Adrenal gland (tissue), 12 donors: ENCODE data around the gene ARSD. TPM values are rescaled to one million over a fixed set of nuclear protein-coding genes. Genes with fewer than 3 reads are reported as not detected.
"Not testable (repeated sequence)": the region's sequence is repeated elsewhere in the genome, so short reads cannot be mapped to it uniquely, and the experiment has no call there.

Source experiments
- DNase-seq, 7 donors: peaks; one replicate each; pipeline ENCODE4 v3.0.0-alpha.2; 2019 to 2020
- H3K27ac ChIP-seq, 5 donors: fragments of 200-600 bp; sonication (generic) in 4 of 5; 1 replicate in 3 of 5; 2 replicates in 2 of 5; pipeline versions ENCODE4 v1.5.1 to v1.8.0; 2016 to 2020; ENCODE audit warnings: mild to moderate bottlenecking in 1 of 5
- H3K27me3 ChIP-seq: fragments of 200-600 bp; 2 replicates; pipeline ENCODE4 v1.8.0; 2021
- H3K36me3 ChIP-seq, 2 donors: fragments of 200-600 bp; replicated peaks in 1 of 2; 1 replicate in 1 of 2; 2 replicates in 1 of 2; pipeline versions ENCODE4 v1.5.1 to v1.8.0; 2018 to 2022
- H3K4me1 ChIP-seq, 2 donors: fragments of 200-600 bp; replicated peaks in 1 of 2; 1 replicate in 1 of 2; 2 replicates in 1 of 2; pipeline versions ENCODE4 v1.5.1 to v1.8.0; 2018 to 2021
- H3K4me3 ChIP-seq, 4 donors: fragments of 200-600 bp; sonication (generic) in 3 of 4; one replicate each; pipeline ENCODE4 v1.5.1; 2016 to 2018
- H3K9me3 ChIP-seq, 3 donors: fragments of 200-600 bp; sonication (generic) in 1 of 3; replicated peaks in 1 of 3; 1 replicate in 2 of 3; 2 replicates in 1 of 3; pipeline versions ENCODE4 v1.5.1 to v1.8.0; 2016 to 2021
- POLR2A ChIP-seq, 2 donors: fragments of 450-650 bp; IDR thresholded peaks; one replicate each; pipeline ENCODE4 v1.6.1; 2017; ENCODE audit warnings: antibody characterized with exemption in 2 of 2, mild to moderate bottlenecking in 2 of 2, moderate library complexity in 1 of 2
- WGBS, 4 donors: extraction: QIAGEN DNeasy Blood & Tissue Kit in 2 of 4; methylation state at CpG; one replicate each; pipeline versions ENCODE4 v1.1.5 to v1.1.7; 2013 to 2017; 5-methylcytosine and 5-hydroxymethylcytosine counted together
- intact Hi-C, 2 donors: fragments of 100-400 bp; cut with DNase I; formaldehyde crosslinking; loops; one replicate each; pipeline versions ENCODE4 v1.14.1 to v1.15.0; 2022 to 2023
- polyA plus RNA-seq, 3 donors: library from polyadenylated mRNA; stranded (reverse); fragments of 200-250 nt in 2 of 3; fragments of 350-450 nt in 1 of 3; fragmentation: Illumina TruSeq in 1 of 3; extraction: RNeasy Lipid Tissue Mini Kit (QIAGEN cat#74804) in 1 of 3; gene quantifications; one replicate each; pipeline ENCODE4 v1.2.3, GENCODE V29; 2013 to 2014
- total RNA-seq, 9 donors: library from RNA; depleted of rRNA in 4 of 9; stranded (reverse); fragments of >200 nt in 4 of 9; fragments of 120-200 nt in 1 of 9; fragmentation: NEBNext Ultra II Directional in 1 of 9; extraction: Animal tissue kit (Norgen Biotek cat#: 25700) in 1 of 9; gene quantifications; one replicate each; pipeline versions ENCODE4 v1.1.0 to v1.2.4, GENCODE V29; 2013 to 2023
- TF ChIP-seq, protein P1 (sequence below), 6 experiments: fragments of 450-650 bp in 4 of 6; fragments of 200-600 bp in 2 of 6; sonication (generic) in 1 of 6; IDR thresholded peaks; 1 replicate in 5 of 6; 2 replicates in 1 of 6; pipeline versions ENCODE4 v1.5.1 to v1.8.0; 2016 to 2021; ENCODE audit warnings: antibody characterized with exemption in 6 of 6, mild to moderate bottlenecking in 2 of 6, moderate library complexity in 1 of 6
- donor health status: healthy with polysubstance abuse.
- donor health status: Bipolar disorder and iron deficiency.
- donor health status: DM: yes; HTN: yes; CAD: no.
- donor health status: DM: no; HTN: no; CAD: no.
- donor health status: DM: no; HTN: no; CAD: no.
- donor health status: DM: yes; HTN: yes; CAD: no.

Gene ARSD
- total and polyA plus RNA-seq, 12 donors, result 9.9 to 24.9 (median 17.0) TPM

DNA sequence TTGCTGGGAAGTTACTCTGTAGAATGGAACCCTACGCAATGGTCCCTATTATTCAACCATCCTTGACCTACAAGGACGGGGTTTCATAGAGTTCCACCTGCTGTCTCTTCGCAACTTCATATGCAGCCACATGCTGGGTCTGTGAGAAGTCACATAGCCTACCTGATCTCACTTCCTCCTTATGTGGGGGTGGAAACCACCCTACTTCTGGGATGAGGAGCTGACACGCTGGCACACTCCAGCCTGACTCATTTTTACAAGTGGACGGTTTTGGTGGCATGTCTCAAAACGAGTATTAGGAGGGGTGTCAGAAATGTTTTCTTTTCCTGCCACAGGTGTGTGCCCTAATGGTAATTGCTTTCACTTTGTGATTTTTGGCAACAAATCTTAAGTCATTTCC, 36.8 kb upstream of the ARSD start:
- DNase-seq, result no peak
- no peak overlapping the region for H3K4me3 ChIP-seq
- no peaks in the 10 kb centered on the region for H3K9me3 ChIP-seq
- H3K27ac ChIP-seq, result no peak overlapping the region
- H3K27me3 ChIP-seq, result no peaks in the 10 kb centered on the region
- H3K36me3 ChIP-seq, result no peaks in the 10 kb centered on the region
- intact Hi-C loops, result no loop called here
- TF ChIP-seq, protein P1, sequence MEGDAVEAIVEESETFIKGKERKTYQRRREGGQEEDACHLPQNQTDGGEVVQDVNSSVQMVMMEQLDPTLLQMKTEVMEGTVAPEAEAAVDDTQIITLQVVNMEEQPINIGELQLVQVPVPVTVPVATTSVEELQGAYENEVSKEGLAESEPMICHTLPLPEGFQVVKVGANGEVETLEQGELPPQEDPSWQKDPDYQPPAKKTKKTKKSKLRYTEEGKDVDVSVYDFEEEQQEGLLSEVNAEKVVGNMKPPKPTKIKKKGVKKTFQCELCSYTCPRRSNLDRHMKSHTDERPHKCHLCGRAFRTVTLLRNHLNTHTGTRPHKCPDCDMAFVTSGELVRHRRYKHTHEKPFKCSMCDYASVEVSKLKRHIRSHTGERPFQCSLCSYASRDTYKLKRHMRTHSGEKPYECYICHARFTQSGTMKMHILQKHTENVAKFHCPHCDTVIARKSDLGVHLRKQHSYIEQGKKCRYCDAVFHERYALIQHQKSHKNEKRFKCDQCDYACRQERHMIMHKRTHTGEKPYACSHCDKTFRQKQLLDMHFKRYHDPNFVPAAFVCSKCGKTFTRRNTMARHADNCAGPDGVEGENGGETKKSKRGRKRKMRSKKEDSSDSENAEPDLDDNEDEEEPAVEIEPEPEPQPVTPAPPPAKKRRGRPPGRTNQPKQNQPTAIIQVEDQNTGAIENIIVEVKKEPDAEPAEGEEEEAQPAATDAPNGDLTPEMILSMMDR (IDR thresholded peaks at IDR 0.05), result no peak
- TF ChIP-seq POLR2A (IDR thresholded peaks at IDR 0.05), result no peak
- no peaks in the 10 kb centered on the region for H3K4me1 ChIP-seq
- 80 to 83% (median 80%) methylated on average over 4 to 6 of the region's 6 CpGs for WGBS, 4 donors

DNA sequence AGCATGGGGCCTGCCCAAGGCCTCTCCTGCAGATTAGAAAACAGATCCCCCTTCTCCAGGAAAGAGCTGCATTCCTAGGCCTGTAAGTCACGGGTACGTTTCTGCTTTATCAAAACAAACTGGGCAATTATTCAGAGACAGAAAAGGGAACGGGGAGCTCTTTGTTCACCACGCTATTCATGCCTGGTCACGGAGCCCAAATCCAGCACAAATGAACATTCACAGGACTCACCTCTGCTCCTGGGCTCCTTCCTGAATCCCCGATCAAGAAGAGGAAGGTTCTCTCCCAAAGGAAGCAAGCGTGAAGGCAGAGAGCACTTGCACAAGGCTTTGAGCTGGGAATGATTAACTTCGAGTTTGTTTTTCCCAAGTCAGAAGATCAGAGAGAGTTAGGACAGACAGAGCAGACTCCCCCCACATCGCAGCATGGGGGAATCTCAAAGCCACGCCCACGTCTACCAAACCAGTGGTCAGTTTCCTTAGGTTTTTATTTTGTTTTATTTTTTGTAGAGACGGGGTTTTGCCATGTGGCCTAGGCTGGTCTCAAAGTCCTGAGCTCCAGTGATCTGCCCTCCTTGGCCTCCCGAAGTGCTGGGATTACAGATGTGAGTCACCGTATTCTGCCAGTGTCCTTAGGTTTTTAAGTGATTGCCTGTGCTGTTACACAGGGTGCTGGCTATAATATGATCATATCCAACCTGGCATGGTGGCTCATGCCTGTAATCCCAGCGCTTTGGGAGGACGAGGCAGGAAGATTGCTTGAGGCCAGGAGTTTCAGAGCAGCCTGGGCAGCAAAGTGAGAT, 35.1 kb upstream of the ARSD start:
- DNase-seq, H3K27ac ChIP-seq: not testable (repeated sequence)
- WGBS, 4 donors, result 49 to 68% (median 58%) methylated on average over 5 to 16 of the region's 16 CpGs

DNA sequence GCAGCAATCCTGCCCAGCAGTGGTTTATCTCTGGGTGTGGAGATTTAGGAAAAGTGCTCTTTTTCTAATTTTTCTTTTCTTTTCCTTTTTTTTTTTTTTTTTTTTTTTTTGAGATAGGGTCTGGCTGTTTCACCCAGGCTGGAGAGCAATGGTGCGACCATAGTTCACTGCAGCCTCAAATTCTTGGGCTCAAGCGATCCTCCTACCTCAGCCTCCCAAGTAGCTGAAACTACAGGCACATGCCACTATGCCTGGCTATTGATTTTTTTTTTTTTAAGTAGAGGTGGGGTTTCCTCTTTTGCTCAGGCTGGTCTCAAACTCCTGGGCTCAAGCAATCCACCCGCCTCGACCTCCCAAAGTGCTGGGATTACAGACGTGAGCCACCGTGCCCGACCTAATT, 34.3 kb upstream of the ARSD start:
- intact Hi-C loops, H3K27ac ChIP-seq, H3K9me3 ChIP-seq, DNase-seq, H3K36me3 ChIP-seq, H3K4me1 ChIP-seq, H3K27me3 ChIP-seq, H3K4me3 ChIP-seq: not testable (repeated sequence)
- WGBS, 4 donors, result 69 to 92% (median 79%) methylated on average over 7 of the region's 7 CpGs

More for the DNA sequence above, 35.1 kb upstream of the ARSD start:
- H3K36me3 ChIP-seq, intact Hi-C loops, H3K4me3 ChIP-seq, H3K4me1 ChIP-seq, H3K9me3 ChIP-seq, H3K27me3 ChIP-seq: not testable (repeated sequence)

DNA sequence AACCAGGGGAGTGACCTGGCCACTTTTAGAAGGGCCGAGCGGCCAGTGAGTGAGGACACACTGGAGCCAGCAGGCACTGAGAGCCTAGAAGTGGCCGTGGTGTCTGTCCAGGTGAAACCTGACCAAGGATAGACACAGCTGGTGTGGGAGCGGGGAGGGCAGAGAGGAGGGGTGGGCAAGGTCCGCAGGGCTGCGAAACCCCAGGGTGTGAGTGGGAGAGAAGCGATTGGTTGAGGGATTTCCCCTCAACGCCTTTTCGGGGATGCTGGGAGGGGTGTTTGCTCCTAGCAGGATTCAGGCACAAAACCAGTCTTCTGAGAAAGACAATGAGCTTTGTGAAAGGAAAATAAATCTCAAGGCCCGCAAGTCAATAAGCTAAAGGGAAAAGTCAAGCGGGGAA, 33.2 kb upstream of the ARSD start:
- no peaks in the 10 kb centered on the region for H3K9me3 ChIP-seq
- no peaks in the 10 kb centered on the region for H3K36me3 ChIP-seq
- TF ChIP-seq POLR2A (IDR thresholded peaks at IDR 0.05), result no peak
- TF ChIP-seq, protein P1 (IDR thresholded peaks at IDR 0.05), result no peak
- H3K4me3 ChIP-seq, result no peak overlapping the region
- no peaks in the 10 kb centered on the region for H3K27me3 ChIP-seq
- no peak for DNase-seq
- 82 to 87% (median 83%) methylated on average over 8 to 11 of the region's 11 CpGs for WGBS, 4 donors
- no peaks in the 10 kb centered on the region for H3K4me1 ChIP-seq
- intact Hi-C loops, result no loop called here
- H3K27ac ChIP-seq, result no peak overlapping the region

DNA sequence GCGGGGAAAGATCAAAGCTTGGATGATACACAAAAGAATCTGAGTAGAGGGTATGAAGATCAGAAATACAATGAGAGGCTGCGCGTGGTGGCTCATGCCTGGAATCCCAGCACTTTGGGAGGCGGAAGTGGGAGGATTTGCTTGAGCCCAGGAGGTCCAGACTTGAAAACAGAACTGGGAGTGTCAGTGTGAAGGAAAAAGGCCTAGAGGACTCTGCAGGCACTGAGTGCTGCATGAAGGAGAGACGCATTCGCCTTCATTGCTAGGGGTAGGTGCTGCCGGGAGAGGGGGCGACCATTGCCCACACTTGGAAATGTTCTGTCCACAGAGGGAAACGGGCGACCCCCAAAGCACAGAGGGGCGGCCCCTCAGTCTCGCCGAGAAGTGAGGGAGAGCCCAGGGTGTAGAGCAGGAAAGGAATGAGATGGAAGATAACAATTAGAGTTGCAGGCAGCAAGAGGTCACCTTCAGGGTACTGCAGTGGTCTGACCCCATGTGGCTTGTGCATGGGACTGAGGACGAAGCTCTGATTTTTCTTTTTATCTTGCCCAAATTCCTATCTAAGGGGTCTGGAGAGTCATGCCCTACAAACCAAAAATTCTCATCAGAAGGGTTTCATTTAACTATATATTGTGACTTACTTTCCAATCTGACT, 31.8 kb upstream of the ARSD start:
- intact Hi-C loops, result no loop called here
- WGBS, 4 donors, result 75 to 87% (median 84%) methylated on average over 14 of the region's 14 CpGs

More for the DNA sequence above, 31.8 kb upstream of the ARSD start:
- DNase-seq, result no peak
- H3K36me3 ChIP-seq, result no peaks in the 10 kb centered on the region
- H3K27ac ChIP-seq, result no peak overlapping the region
- no peaks in the 10 kb centered on the region for H3K4me1 ChIP-seq
- no peak overlapping the region for H3K4me3 ChIP-seq
- H3K27me3 ChIP-seq, result no peaks in the 10 kb centered on the region
- TF ChIP-seq POLR2A (IDR thresholded peaks at IDR 0.05), result no peak
- TF ChIP-seq, protein P1 (IDR thresholded peaks at IDR 0.05), result no peak
- no peaks in the 10 kb centered on the region for H3K9me3 ChIP-seq
